ENCODE results near the gene TRPM3. TPM values are rescaled to one million over a fixed set of nuclear protein-coding genes. Genes with fewer than 3 reads are reported as not detected.

TRPM3 gene
- total RNA-seq, 1 experiment from 2014 or later = 0.26 TPM

GRCh38 chr9:70784456-70784855, 337.0 kb downstream of the TRPM3 start:
- Histone ChIP-seq H3K27ac (no peak overlapping the region), H3K9me3 (ENCODE audit: insufficient read depth, low read depth) (no peaks in the 10 kb centered on the region), H3K4me2 (no peak overlapping the region), H3K27me3 (ENCODE audit: insufficient read depth, low read depth) (no peaks in the 10 kb centered on the region), H3K4me3 (no peak overlapping the region), H3K79me2 (ENCODE audit: low read depth) (no peaks in the 10 kb centered on the region), H3K36me3 (ENCODE audit: low read depth) (no peaks in the 10 kb centered on the region), H2AFZ (no peak overlapping the region), H3F3A (ENCODE audit: insufficient read depth, low read depth) (no peaks in the 10 kb centered on the region), H3K4me1 (replicated peaks; ENCODE audit: insufficient read depth) (no peaks in the 10 kb centered on the region), H3K9me2 (ENCODE audit: insufficient read depth) (no peaks in the 10 kb centered on the region), H4K20me1 (ENCODE audit: insufficient read depth) (no peaks in the 10 kb centered on the region)
- no TSS peak for BruUV-seq (replicated peaks)
- POLR2A ChIA-PET (ENCODE audit: unreplicated experiment) = no interaction called here
- CTCF ChIA-PET = no interaction called here
- no peak for TF ChIP-seq EZH2 (IDR thresholded peaks at IDR 0.05; ENCODE audit: low read depth)
- no peak for TF ChIP-seq CTCF (conservative IDR thresholded peaks at IDR 0.05)
- intact Hi-C loops (cut with micrococcal nuclease; ENCODE audit: unreplicated experiment) = no loop called here
- no peak for DNase-seq

- no peaks in the 10 kb centered on the region for H3F3A ChIP-seq (ENCODE audit: insufficient read depth, low read depth)
- H3K9me2 ChIP-seq (ENCODE audit: insufficient read depth) = no peaks in the 10 kb centered on the region
- H3K9me3 ChIP-seq (ENCODE audit: insufficient read depth, low read depth) = no peaks in the 10 kb centered on the region
- BruUV-seq (replicated peaks) = no TSS peak
- no peaks in the 10 kb centered on the region for H3K36me3 ChIP-seq (ENCODE audit: low read depth)
- no peaks in the 10 kb centered on the region for H3K27me3 ChIP-seq (ENCODE audit: insufficient read depth, low read depth)
- no peaks in the 10 kb centered on the region for H3K79me2 ChIP-seq (ENCODE audit: low read depth)
- no peak overlapping the region for H3K27ac ChIP-seq
- TF ChIP-seq CTCF (conservative IDR thresholded peaks at IDR 0.05) (no peak), EZH2 (IDR thresholded peaks at IDR 0.05; ENCODE audit: low read depth) (no peak)
- no peak overlapping the region for H2AFZ ChIP-seq
- intact Hi-C loops (cut with micrococcal nuclease; ENCODE audit: unreplicated experiment) = no loop called here
- no peak overlapping the region for H3K4me3 ChIP-seq
- H4K20me1 ChIP-seq (ENCODE audit: insufficient read depth) = no peaks in the 10 kb centered on the region
- no peak overlapping the region for H3K4me2 ChIP-seq
- no peak for DNase-seq
- no peaks in the 10 kb centered on the region for H3K4me1 ChIP-seq (replicated peaks; ENCODE audit: insufficient read depth)
- CTCF ChIA-PET = interaction anchor here (0.6 kb wide), 1 partner anchor 9 kb away, joined by 5 read pairs; no protein-coding TSS in a partner anchor
- POLR2A ChIA-PET (ENCODE audit: unreplicated experiment) = no interaction called here
These were observed 342.9 kb downstream of the TRPM3 start for GRCh38 chr9:70778568-70778967.

- Histone ChIP-seq H2AFZ (no peak overlapping the region), H3K4me1 (replicated peaks; ENCODE audit: insufficient read depth) (no peaks in the 10 kb centered on the region), H3F3A (ENCODE audit: insufficient read depth, low read depth) (no peaks in the 10 kb centered on the region), H3K79me2 (ENCODE audit: low read depth) (no peaks in the 10 kb centered on the region), H3K4me3 (no peak overlapping the region), H3K27me3 (ENCODE audit: insufficient read depth, low read depth) (no peaks in the 10 kb centered on the region), H3K27ac (no peak overlapping the region), H3K4me2 (no peak overlapping the region), H3K36me3 (ENCODE audit: low read depth) (no peaks in the 10 kb centered on the region), H3K9me3 (ENCODE audit: insufficient read depth, low read depth) (no peaks in the 10 kb centered on the region), H3K9me2 (ENCODE audit: insufficient read depth) (no peaks in the 10 kb centered on the region; the same call in 1 of the 2 replicates), H4K20me1 (ENCODE audit: insufficient read depth) (no peaks in the 10 kb centered on the region)
- no peak for DNase-seq
- no TSS peak for BruUV-seq (replicated peaks)
- POLR2A ChIA-PET (ENCODE audit: unreplicated experiment) = no interaction called here
- TF ChIP-seq EZH2 (IDR thresholded peaks at IDR 0.05; ENCODE audit: low read depth) (no peak), CTCF (conservative IDR thresholded peaks at IDR 0.05) (no peak)
- CTCF ChIA-PET = no interaction called here
- intact Hi-C loops (cut with micrococcal nuclease; ENCODE audit: unreplicated experiment) = no loop called here
These were observed 347.8 kb downstream of the TRPM3 start for GRCh38 chr9:70773579-70773978.
